LNCaP clone FGC (cell line): ENCODE data around the gene C9.
A peak's percentile ranks its signal among the peaks of the same experiment; 100 is the strongest.
"Not testable (repeated sequence)": the region's sequence is repeated elsewhere in the genome, so short reads cannot be mapped to it uniquely, and the experiment has no call there.

Experiments
- DNase-seq: peaks from one replicate; pipeline ENCODE4 v3.0.0-alpha.2; 2011; ENCODE audit warnings: low read depth
- H3K4me3 ChIP-seq: 2 replicates; pipeline ENCODE4 v1.5.1; 2011; ENCODE audit warnings: mild to moderate bottlenecking, low read depth, low read length, control low read depth
- CTCF ChIP-seq: IDR thresholded peaks from 2 replicates; pipeline ENCODE4 v1.5.1; 2012; ENCODE audit warnings: mild to moderate bottlenecking; ENCODE audit not compliant: control insufficient read depth, insufficient read depth; ENCODE audit errors: extremely low read depth

C9 gene

GRCh38 chr5:39283231-39283818, 81.0 kb downstream of the C9 start:
- DNase-seq = peak; percentile 56
- TF ChIP-seq CTCF = peak; percentile 82
- no peak overlapping the region for H3K4me3 ChIP-seq

GRCh38 chr5:39282561-39282960, 81.7 kb downstream of the C9 start:
- no peak for TF ChIP-seq CTCF
- DNase-seq = no peak
- H3K4me3 ChIP-seq = no peak overlapping the region

GRCh38 chr5:39275865-39276264, 88.4 kb downstream of the C9 start:
- not testable (repeated sequence) for DNase-seq, H3K4me3 ChIP-seq

- no peak for TF ChIP-seq CTCF
- DNase-seq = no peak
- H3K4me3 ChIP-seq = no peak overlapping the region
Measured at GRCh38 chr5:39274398-39275085, 89.8 kb downstream of the C9 start.

GRCh38 chr5:39273314-39273954, 90.9 kb downstream of the C9 start:
- no peak overlapping the region for H3K4me3 ChIP-seq
- DNase-seq = no peak
- TF ChIP-seq CTCF = no peak

GRCh38 chr5:39272869-39273231, 91.4 kb downstream of the C9 start:
- DNase-seq, H3K4me3 ChIP-seq: not testable (repeated sequence)

- TF ChIP-seq CTCF = no peak
- H3K4me3 ChIP-seq = no peak overlapping the region
Measured at GRCh38 chr5:39270225-39270848, 94.0 kb downstream of the C9 start.

More at GRCh38 chr5:39270225-39270848, 94.0 kb downstream of the C9 start:
- DNase-seq = no peak
